HG03103 (cell line): ENCODE measurements around the gene IFNK.

Experiments
- ATAC-seq: cut with Tn5 transposase; IDR thresholded peaks from one replicate; pipeline ENCODE4 v1.9.1; 2021; ENCODE audit warnings: low read depth; ENCODE audit not compliant: unreplicated experiment

IFNK gene

DNA sequence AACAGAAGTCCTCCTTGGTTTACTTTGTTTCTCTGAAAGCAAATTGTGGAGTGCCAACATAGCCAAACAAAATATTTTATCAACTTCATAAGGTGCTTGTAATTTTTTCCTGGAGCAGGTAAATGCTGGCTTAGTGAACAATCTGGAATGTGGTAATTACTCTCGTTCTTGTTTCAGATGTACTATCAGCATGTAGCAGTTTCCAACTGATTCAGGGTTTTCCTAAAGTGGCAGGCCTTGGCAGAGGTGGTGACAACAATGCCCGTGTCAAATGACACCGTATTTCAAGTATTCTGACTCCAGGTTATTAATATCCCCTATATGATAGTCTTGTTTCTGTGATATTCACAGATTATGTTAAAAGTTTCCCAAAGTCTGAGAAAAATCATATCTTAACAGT is 48.0 kb downstream of the IFNK start:
- ATAC-seq = no peak

GRCh38 chr9:27572566-27572917 is 48.5 kb downstream of the IFNK start:
- ATAC-seq = peak; percentile 36

DNA sequence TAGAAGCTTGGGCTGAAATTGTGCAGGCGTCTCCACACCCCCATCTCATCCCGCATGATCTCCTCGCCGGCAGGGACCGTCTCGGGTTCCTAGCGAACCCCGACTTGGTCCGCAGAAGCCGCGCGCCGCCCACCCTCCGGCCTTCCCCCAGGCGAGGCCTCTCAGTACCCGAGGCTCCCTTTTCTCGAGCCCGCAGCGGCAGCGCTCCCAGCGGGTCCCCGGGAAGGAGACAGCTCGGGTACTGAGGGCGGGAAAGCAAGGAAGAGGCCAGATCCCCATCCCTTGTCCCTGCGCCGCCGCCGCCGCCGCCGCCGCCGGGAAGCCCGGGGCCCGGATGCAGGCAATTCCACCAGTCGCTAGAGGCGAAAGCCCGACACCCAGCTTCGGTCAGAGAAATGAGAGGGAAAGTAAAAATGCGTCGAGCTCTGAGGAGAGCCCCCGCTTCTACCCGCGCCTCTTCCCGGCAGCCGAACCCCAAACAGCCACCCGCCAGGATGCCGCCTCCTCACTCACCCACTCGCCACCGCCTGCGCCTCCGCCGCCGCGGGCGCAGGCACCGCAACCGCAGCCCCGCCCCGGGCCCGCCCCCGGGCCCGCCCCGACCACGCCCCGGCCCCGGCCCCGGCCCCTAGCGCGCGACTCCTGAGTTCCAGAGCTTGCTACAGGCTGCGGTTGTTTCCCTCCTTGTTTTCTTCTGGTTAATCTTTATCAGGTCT is 49.0 kb downstream of the IFNK start, which contains the start of gene C9orf72:
Gene C9orf72 (minus strand): TSS at position 564 of the 716 bp plus-strand sequence. CDS start 6,361 bp downstream, outside the sequence.
- ATAC-seq = peak; percentile 57

GRCh38 chr9:27573634-27574590 is 49.8 kb downstream of the IFNK start:
- peak; percentile 80 for ATAC-seq
